Muscle of leg (tissue), 11 donors: ENCODE measurements around the gene SURF1. TPM values are rescaled to one million over a fixed set of nuclear protein-coding genes. Genes with fewer than 3 reads are reported as not detected.

ENCODE experiments used
- DNase-seq: peaks from one replicate; pipeline ENCODE4 v3.0.0; 2013
- H3K27ac ChIP-seq: one replicate; pipeline ENCODE4 v1.5.1; 2013; ENCODE audit warnings: mild to moderate bottlenecking, low read length, control low read depth
- H3K27me3 ChIP-seq: one replicate; pipeline ENCODE4 v1.6.1; 2013; ENCODE audit warnings: low read length; ENCODE audit not compliant: control insufficient read depth, insufficient read depth
- H3K36me3 ChIP-seq: one replicate; pipeline ENCODE4 v1.6.1; 2013; ENCODE audit warnings: low read length; ENCODE audit not compliant: control insufficient read depth, insufficient read depth
- H3K4me1 ChIP-seq: one replicate; pipeline ENCODE4 v1.6.1; 2013; ENCODE audit warnings: low read length; ENCODE audit not compliant: control insufficient read depth, insufficient read depth
- H3K4me3 ChIP-seq: one replicate; pipeline ENCODE4 v1.5.1; 2013; ENCODE audit warnings: low read length, control low read depth
- H3K9me3 ChIP-seq: replicated peaks from 2 replicates; pipeline ENCODE4 v1.6.1; 2013; ENCODE audit warnings: low read depth, low read length; ENCODE audit not compliant: control insufficient read depth
- WGBS: methylation state at CpG from one replicate; pipeline ENCODE4 v1.1.5; 2013; ENCODE audit warnings: missing lambda C conversion rate; ENCODE audit not compliant: insufficient coverage; 5-methylcytosine and 5-hydroxymethylcytosine counted together
- polyA plus RNA-seq, 8 donors: library from polyadenylated mRNA; unstranded; fragments of 120-200 nt; gene quantifications; one replicate each; pipeline versions ENCODE4 v1.2.1 to v1.2.3, GENCODE V29; 2013; ENCODE audit warnings: inconsistent platforms in 1 of 8, low replicate concordance in 1 of 8; ENCODE audit not compliant: insufficient read length in 8 of 8, insufficient read depth in 1 of 8
- total RNA-seq: library from RNA; stranded (reverse); fragments of 120-200 nt; gene quantifications from one replicate; pipeline ENCODE4 v1.2.4, GENCODE V29; 2013

The SURF1 gene
- total and polyA plus RNA-seq, 9 donors = 19.3 to 36.5 (median 26.8) TPM

GRCh38 chr9:133307301-133307700 is 49.0 kb downstream of the SURF1 start:
- no peaks in the 10 kb centered on the region for H3K4me1 ChIP-seq
- H3K27ac ChIP-seq = no peak overlapping the region
- H3K4me3 ChIP-seq = no peak overlapping the region
- no peak for DNase-seq
- H3K36me3 ChIP-seq = no peaks in the 10 kb centered on the region
- H3K27me3 ChIP-seq = peaks cover 2% of the 10 kb centered on the region
- H3K9me3 ChIP-seq = no peaks in the 10 kb centered on the region
- 59% methylated on average over 13 of the region's 16 CpGs for WGBS

DNA sequence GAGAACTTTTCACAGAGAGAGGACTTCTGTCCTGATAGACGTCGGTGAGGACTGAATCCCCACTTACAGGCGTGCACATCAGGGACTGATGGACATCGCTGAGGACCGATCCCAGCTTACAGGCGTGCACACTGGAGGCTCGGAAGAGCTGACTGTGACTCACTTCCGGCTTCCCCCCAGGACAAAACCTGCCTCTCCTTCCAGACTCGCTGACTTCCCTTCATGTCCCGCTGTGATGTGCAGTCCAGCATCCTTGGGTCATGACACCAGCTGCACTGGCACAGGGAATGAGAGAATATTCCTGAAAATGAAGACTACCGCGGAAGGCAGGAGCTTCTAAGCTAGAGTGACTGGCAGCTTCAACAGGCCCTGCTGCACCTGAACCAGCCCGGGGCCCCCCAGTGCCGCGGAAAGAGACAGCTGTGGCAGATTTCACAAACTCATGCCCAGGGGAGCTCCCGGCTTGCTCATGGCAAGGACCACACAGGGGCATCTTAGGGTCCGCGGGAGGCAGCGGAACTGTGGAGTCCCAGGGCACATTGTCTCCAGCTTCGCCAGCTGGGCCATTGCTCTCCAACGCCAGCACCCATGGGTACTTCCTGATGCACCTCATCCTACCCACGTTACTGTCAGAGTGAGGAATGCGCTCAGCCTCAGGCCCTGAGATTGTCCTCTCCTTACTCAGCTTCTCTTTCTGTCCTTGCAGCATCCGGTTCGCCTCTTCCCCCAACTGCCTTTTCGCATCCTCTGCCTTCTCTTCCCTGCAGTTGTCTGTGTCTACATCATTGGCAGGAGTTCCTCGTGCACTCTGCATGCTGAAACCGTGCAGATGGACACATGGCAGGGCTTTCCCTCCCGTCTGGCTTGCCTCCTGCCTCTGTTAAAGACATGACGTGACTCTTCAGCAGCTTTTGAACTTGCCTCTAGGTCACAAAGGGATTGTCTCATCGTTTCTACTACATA is 49.8 kb downstream of the SURF1 start:
- Histone ChIP-seq H3K4me1 (no peaks in the 10 kb centered on the region), H3K27me3 (peaks cover 2% of the 10 kb centered on the region), H3K36me3 (no peaks in the 10 kb centered on the region), H3K4me3 (no peak overlapping the region), H3K27ac (no peak overlapping the region), H3K9me3 (no peaks in the 10 kb centered on the region)
- WGBS = 59% methylated on average over 28 of the region's 31 CpGs
- peak; percentile 82 for DNase-seq

DNA sequence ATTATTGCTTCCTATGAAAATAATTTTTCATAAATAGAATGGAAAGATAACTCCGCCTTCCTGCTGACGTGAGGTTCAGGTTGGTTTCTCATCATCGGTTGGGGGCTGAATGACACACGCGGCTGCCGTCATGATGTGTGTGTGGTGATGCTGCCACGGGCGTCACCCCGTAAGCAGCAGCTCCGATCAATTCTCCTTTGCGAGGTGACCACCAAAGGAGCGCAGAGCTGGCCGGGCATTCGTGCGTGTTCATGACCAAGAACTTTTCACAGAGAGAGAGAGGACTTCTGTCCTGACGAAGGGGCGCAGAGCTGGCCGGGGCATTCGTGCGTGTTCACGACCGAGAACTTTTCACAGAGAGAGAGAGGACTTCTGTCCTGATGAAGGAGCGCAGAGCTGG is 50.6 kb downstream of the SURF1 start:
- no peak overlapping the region for H3K27ac ChIP-seq
- H3K36me3 ChIP-seq = no peaks in the 10 kb centered on the region
- WGBS = 85% methylated on average over 23 of the region's 23 CpGs
- H3K9me3 ChIP-seq = no peaks in the 10 kb centered on the region
- H3K4me3 ChIP-seq = no peak overlapping the region
- DNase-seq = no peak
- no peaks in the 10 kb centered on the region for H3K4me1 ChIP-seq
- peaks cover 4% of the 10 kb centered on the region for H3K27me3 ChIP-seq

DNA sequence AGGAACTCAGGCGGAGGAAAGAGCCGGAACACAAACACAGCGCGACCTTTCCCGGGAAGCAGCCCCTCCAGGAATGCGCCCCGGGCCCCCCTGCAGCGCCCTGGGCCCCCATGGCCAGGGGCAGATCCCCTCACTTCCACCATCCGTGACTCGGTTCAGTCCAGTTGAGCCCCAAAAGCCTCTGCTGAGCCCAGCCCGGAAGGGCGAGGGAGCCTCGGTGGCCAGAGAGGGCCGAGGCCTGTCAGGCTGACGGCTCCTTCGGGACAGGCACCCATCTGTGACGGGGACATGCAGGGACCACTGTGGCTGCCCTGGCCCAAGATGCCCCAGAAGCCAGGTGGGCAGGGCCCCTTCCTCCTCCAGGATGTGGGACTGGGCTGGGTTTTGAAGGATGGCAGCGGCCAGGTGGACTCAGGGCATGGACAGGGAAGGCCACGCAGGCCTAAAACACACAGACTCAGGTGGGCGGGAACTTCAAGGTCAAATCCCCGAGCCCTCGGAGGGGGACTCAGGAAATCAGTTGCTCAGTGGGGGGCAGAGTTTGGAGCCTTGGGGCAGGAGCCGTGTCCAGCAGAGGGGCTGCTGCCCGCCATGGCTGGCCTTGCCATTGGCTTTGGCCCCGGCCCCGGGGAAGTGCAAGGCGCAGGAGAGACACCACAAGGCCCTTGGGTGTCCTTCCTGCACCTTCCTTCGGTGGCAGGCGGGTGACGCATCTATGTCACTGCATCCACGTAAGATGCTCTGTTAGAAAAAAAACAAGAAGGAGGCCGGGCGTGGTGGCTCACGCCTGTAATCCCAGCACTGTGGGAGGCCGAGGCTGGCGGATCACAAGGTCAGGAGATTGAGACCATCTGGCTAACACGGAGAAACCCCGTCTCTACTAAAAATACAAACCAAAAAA is 51.6 kb downstream of the SURF1 start:
- Histone ChIP-seq H3K4me1 (no peaks in the 10 kb centered on the region), H3K9me3 (no peaks in the 10 kb centered on the region), H3K27me3 (peaks cover 4% of the 10 kb centered on the region), H3K27ac (no peak overlapping the region), H3K36me3 (no peaks in the 10 kb centered on the region), H3K4me3 (no peak overlapping the region)
- 82% methylated on average over 34 of the region's 38 CpGs for WGBS
- DNase-seq = no peak

DNA sequence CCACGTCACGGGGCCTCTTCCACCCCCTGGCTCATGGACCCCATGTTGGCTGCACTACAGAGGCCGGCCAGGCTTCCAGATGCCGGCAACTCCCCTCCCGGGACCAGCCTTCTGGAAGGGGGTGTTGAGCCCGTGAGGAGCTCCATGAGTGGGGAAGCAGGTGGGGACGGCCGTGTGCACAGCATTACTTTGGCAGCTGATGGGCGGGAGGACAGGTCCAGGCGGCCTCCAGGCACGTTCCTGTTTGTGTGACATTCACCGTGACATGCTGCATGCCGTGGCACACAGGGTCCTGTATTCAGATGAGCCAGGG is 52.2 kb downstream of the SURF1 start:
- H3K27me3 ChIP-seq = peaks cover 4% of the 10 kb centered on the region
- no peak overlapping the region for H3K4me3 ChIP-seq
- no peak overlapping the region for H3K27ac ChIP-seq
- H3K36me3 ChIP-seq = no peaks in the 10 kb centered on the region
- no peak for DNase-seq
- H3K9me3 ChIP-seq = no peaks in the 10 kb centered on the region
- H3K4me1 ChIP-seq = no peaks in the 10 kb centered on the region
- 36% methylated on average over 12 of the region's 13 CpGs for WGBS

GRCh38 chr9:133303266-133304157 is 52.8 kb downstream of the SURF1 start:
- WGBS = 67% methylated on average over 12 of the region's 26 CpGs
- Histone ChIP-seq H3K27ac (no peak overlapping the region), H3K4me3 (no peak overlapping the region), H3K27me3 (peaks cover 4% of the 10 kb centered on the region), H3K4me1 (no peaks in the 10 kb centered on the region), H3K36me3 (no peaks in the 10 kb centered on the region), H3K9me3 (no peaks in the 10 kb centered on the region)
- DNase-seq = no peak

Other genes with a start within 250 kb of the SURF1 start
- 50.5 TPM for gene RALGDS, start 235.2 kb downstream of the SURF1 start, total RNA-seq
- gene RALGDS, start 235.2 kb downstream of the SURF1 start, polyA plus RNA-seq = 10 to 100 TPM; 42.5 to 53.2 (median 47.9) TPM
- gene GBGT1, start 192.6 kb downstream of the SURF1 start, total RNA-seq = 4.6 TPM
- 1 to 10 TPM; 3.2 to 5.7 (median 4.5) TPM for gene GBGT1, start 192.6 kb downstream of the SURF1 start, polyA plus RNA-seq
- not detected for gene OBP2B, start 147.2 kb downstream of the SURF1 start, total RNA-seq
- not detected for gene OBP2B, start 147.2 kb downstream of the SURF1 start, polyA plus RNA-seq
- 0.13 TPM for gene ABO, start 81.3 kb downstream of the SURF1 start, total RNA-seq
- gene ABO, start 81.3 kb downstream of the SURF1 start, polyA plus RNA-seq = 1 to 10 TPM in 7 of 8 donors, under 1 TPM in 1; 0.70 to 8.1 (median 2.9) TPM
- gene SURF6, start 20.3 kb downstream of the SURF1 start, total RNA-seq = 14.2 TPM
- gene SURF6, start 20.3 kb downstream of the SURF1 start, polyA plus RNA-seq = 10 to 100 TPM; 22.5 to 25.6 (median 23.5) TPM
- gene MED22, start 8.4 kb downstream of the SURF1 start, total RNA-seq = 22.7 TPM
- gene MED22, start 8.4 kb downstream of the SURF1 start, polyA plus RNA-seq = 10 to 100 TPM; 24.2 to 29.0 (median 26.7) TPM
- 2,809 TPM for gene RPL7A, start 8.3 kb downstream of the SURF1 start, total RNA-seq
- 1,000 to 10,000 TPM; 2,283 to 2,995 (median 2,672) TPM for gene RPL7A, start 8.3 kb downstream of the SURF1 start, polyA plus RNA-seq
- gene SURF2, start 63 bp upstream of the SURF1 start, total RNA-seq = 10.2 TPM
- gene SURF2, start 63 bp upstream of the SURF1 start, polyA plus RNA-seq = 10 to 100 TPM; 11.3 to 15.3 (median 13.0) TPM
- 105 TPM for gene SURF4, start 19.6 kb upstream of the SURF1 start, total RNA-seq
- gene SURF4, start 19.6 kb upstream of the SURF1 start, polyA plus RNA-seq = 100 to 1,000 TPM in 6 of 8 donors, 10 to 100 TPM in 2; 92.3 to 143 (median 107) TPM
- 1.4 TPM for gene STKLD1, start 19.9 kb upstream of the SURF1 start, total RNA-seq
- gene STKLD1, start 19.9 kb upstream of the SURF1 start, polyA plus RNA-seq = 1 to 10 TPM; 1.1 to 2.3 (median 1.8) TPM
- gene REXO4, start 61.5 kb upstream of the SURF1 start, total RNA-seq = 26.2 TPM
- 10 to 100 TPM; 31.5 to 39.4 (median 37.6) TPM for gene REXO4, start 61.5 kb upstream of the SURF1 start, polyA plus RNA-seq
- gene ADAMTS13, start 65.9 kb upstream of the SURF1 start, total RNA-seq = 3.4 TPM
- gene ADAMTS13, start 65.9 kb upstream of the SURF1 start, polyA plus RNA-seq = 10 to 100 TPM in 2 of 8 donors, 1 to 10 TPM in 6; 5.5 to 10.5 (median 8.6) TPM
- 11.1 TPM for gene CACFD1, start 103.5 kb upstream of the SURF1 start, total RNA-seq
- gene CACFD1, start 103.5 kb upstream of the SURF1 start, polyA plus RNA-seq = 10 to 100 TPM; 14.8 to 21.5 (median 16.4) TPM
- gene SLC2A6, start 122.6 kb upstream of the SURF1 start, total RNA-seq = 0.44 TPM
- gene SLC2A6, start 122.6 kb upstream of the SURF1 start, polyA plus RNA-seq = 1 to 10 TPM in 7 of 8 donors, under 1 TPM in 1; 0.91 to 2.1 (median 1.4) TPM
- gene MYMK, start 168.5 kb upstream of the SURF1 start, total RNA-seq = 23.0 TPM
- 10 to 100 TPM; 48.6 to 93.0 (median 73.3) TPM for gene MYMK, start 168.5 kb upstream of the SURF1 start, polyA plus RNA-seq
- 4.7 TPM for gene ADAMTSL2, start 178.2 kb upstream of the SURF1 start, total RNA-seq
- 1 to 10 TPM; 2.3 to 5.5 (median 4.6) TPM for gene ADAMTSL2, start 178.2 kb upstream of the SURF1 start, polyA plus RNA-seq